GM19238 (cell line): Measurements from ENCODE around the gene DIP2B.

Source experiments
- DNase-seq: peaks from one replicate; pipeline ENCODE4 v3.0.0; 2011; ENCODE audit warnings: low spot score; ENCODE audit not compliant: insufficient read length

The DIP2B gene

GRCh38 chr12:50574601-50575348 lies 70.0 kb downstream of the DIP2B start:
- no peak for DNase-seq

GRCh38 chr12:50579757-50580267 lies 75.0 kb downstream of the DIP2B start:
- peak; percentile 10 for DNase-seq

GRCh38 chr12:50580436-50580835 lies 75.7 kb downstream of the DIP2B start:
- DNase-seq, result no peak

- no peak for DNase-seq
Observed at GRCh38 chr12:50581226-50582184, 76.7 kb downstream of the DIP2B start.

GRCh38 chr12:50584135-50584534 lies 79.3 kb downstream of the DIP2B start:
- no peak for DNase-seq

GRCh38 chr12:50589650-50590435 lies 85.1 kb downstream of the DIP2B start:
- DNase-seq, result no peak

GRCh38 chr12:50590869-50591268 lies 86.1 kb downstream of the DIP2B start:
- DNase-seq, result no peak

- DNase-seq, result no peak
Observed at GRCh38 chr12:50595667-50596066, 90.9 kb downstream of the DIP2B start.

- peak; percentile 57 for DNase-seq
Observed at GRCh38 chr12:50597200-50598195, 92.7 kb downstream of the DIP2B start.

GRCh38 chr12:50598321-50598862 lies 93.6 kb downstream of the DIP2B start:
- no peak for DNase-seq

GRCh38 chr12:50599366-50600095 lies 94.7 kb downstream of the DIP2B start:
- DNase-seq, result no peak

GRCh38 chr12:50600364-50600763 lies 95.6 kb downstream of the DIP2B start:
- DNase-seq, result no peak

- DNase-seq, result no peak
Observed at GRCh38 chr12:50603817-50604639, 99.2 kb downstream of the DIP2B start.

- no peak for DNase-seq
Observed at GRCh38 chr12:50604640-50604920, 99.8 kb downstream of the DIP2B start.

- no peak for DNase-seq
Observed at GRCh38 chr12:50606675-50607375, 102.0 kb downstream of the DIP2B start.

- DNase-seq, result no peak
Observed at GRCh38 chr12:50609292-50609874, 104.6 kb downstream of the DIP2B start.

GRCh38 chr12:50610171-50610570 lies 105.4 kb downstream of the DIP2B start:
- no peak for DNase-seq
